HG02938 (cell line): ENCODE results near the gene NLK.
"Not testable (repeated sequence)": the region's sequence is repeated elsewhere in the genome, so short reads cannot be mapped to it uniquely, and the experiment has no call there.

Source experiments
- ATAC-seq: cut with Tn5 transposase; IDR thresholded peaks from one replicate; pipeline ENCODE4 v1.9.1; 2021; ENCODE audit warnings: mild to moderate bottlenecking, moderate library complexity; ENCODE audit not compliant: unreplicated experiment

The NLK gene

DNA sequence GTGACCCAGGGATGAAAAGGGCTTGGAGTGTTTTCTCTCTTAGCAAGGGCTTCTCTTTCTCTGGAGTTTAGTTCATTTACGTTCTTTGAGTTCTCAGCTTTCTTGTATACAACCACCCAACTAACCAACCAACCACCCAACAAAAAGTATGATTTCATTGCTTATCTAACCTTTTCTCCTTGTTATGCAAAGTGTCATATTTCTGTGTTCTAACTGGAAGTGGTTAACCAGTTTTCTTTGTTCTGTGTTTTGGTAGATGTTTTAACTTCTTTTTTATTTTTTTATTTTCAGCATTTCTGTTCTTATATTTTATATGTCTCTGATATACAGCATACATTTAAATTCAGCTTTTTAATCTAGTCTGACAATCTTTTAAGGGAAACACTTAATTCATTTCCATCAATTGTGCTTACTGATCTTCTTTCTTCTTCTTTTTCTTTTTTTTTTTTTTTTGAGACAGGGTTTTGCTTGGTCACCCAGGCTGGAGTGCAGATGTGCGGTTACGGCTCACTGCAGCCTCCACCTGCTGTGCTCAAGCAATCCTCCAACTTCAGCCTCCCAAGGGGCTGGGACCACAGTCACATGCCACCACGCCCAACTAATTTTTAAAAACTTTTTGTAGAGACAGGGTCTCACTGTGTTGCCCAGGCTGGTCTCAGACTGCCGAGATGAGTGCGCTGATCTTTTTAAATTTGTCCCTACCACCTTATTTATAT lies 29.6 kb downstream of the NLK start:
- ATAC-seq: no peak

DNA sequence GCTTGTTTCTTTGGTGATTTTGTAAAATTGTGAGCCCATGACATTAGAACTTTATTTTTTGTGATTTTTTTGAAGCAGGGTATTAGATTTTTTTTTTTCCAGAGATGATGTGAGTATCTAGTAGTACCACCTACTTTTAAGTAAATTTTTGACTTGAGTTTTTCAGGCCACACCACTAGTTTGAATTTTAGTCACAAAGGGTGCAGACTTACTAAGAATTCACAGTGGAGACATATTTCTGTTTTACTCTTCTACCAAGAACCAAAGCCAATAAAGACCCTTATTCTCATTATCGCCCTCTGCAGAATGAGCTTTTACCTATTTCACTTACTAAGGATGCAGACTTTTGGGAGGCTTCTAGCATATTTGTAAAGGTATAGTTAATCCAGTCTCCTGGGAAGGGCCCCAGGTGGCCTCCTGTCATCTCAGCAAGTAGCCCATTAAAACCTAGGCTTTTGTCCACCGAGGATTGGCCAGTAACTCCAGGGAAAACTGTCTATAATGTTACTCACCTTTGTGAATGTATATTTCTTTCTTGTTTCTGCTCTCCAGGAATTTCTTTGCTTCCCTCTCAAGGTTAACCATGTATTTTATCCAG lies 30.6 kb downstream of the NLK start:
- no peak for ATAC-seq

DNA sequence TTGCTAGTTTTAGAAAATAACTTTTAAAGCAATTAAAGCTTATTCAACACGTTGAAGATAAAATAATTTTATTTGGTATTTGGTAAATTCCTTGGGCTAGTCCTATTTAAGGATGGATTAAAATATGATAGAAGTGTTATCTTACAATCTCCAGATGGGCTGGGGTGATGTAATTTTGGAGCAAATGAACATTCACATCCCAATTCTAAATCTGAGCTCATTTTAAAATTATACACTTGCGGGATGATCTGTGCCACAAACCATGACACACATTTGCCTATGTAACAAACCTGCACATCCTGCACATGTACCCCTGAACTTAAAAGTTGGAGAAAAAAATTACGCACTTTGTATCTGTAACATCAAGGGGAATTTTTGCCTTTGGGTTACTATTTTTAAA lies 31.5 kb downstream of the NLK start:
- no peak for ATAC-seq

DNA sequence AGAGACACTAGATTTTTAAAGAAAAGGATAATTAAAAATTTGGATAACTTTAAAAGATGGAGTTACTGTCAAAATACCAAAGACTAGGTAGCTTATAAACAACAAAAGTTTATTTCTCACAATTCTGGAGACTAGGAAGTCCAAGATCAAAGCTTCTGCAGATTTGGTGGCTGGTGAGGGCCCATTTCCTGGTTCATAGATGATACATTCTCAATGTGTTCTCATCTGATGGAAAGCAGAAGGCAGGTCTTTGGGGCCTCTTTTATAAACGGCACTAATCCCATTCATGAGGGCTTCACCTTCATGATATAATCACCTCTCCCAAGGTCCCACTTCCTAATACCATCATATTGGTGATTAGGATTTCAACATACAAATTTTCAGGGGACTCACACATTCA lies 33.7 kb downstream of the NLK start:
- ATAC-seq: no peak

DNA sequence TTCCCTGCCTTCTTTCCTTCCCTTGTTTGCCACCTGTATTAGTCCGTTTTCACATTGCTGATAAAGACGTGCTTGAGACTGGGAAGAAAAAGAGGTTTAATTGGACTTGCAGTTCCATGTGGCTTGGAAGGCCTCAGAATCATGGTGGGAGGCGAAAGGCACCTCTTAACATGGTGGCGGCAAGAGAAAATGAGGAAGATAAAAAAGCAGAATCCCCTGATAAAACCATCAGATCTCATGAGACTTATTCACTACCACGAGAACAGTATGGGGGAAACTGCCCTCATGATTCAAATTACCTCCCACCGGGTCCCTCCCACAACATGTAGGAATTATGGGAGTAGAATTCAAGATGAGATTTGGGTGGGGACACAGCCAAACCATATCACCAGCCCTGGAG lies 34.7 kb downstream of the NLK start:
- not testable (repeated sequence) for ATAC-seq

DNA sequence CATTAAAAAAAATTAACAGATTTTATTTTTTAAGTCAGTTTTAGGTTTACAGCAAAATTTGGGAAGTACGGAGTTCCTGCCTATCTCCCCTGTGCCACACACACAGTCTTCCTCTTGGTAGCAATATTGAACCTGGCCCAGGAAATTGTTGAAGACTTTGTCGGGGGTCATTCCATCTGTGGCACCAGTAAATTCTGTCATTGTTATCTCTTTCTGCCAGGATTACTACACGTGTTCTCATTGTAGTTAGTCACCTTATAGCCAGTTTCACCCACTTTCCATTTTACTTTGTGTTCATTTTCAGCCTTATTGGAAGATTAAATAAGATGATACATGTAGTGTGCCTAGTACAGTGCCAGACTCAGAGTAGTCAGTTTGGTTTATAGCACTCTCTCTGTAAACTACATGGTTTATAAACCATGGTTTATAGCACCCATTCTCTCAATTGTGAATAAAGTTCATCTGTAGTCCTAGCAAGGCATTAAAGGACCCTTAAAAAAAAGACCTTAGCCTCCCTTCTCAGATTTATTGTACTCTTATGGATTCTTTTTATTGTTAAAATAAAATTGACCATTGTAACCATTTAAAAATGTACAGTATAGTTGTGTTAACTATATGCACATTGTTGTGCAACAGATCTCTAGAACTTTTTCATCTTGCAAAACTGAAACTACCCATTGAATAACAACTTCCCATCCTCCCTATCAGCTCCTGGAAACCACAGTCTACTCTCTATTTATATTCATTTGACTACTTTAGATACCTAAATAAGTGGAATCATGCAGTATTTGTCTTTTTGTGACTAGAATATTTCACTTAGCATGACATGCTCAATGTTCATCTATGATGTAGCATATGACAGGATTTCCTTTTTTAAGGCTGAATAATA lies 36.1 kb downstream of the NLK start:
- ATAC-seq: no peak

DNA sequence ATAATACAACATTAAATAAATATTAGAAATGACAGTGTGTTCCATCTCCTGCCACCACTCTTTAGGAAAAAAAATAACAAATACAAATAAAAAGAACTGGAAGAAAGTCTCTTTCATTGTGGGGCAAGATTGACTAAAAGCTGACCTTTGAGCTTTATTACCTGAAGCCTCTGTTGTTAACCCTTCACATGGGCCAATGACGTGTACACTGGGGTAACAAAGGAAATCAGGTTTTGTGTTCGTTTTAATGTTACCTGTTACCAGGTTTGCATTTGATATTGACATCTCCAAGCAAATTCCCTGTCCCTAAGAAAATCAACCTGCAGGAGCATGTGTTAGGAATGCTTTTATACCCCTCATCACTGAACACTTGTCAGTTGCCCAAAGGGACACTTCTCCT lies 39.0 kb downstream of the NLK start:
- ATAC-seq: no peak

DNA sequence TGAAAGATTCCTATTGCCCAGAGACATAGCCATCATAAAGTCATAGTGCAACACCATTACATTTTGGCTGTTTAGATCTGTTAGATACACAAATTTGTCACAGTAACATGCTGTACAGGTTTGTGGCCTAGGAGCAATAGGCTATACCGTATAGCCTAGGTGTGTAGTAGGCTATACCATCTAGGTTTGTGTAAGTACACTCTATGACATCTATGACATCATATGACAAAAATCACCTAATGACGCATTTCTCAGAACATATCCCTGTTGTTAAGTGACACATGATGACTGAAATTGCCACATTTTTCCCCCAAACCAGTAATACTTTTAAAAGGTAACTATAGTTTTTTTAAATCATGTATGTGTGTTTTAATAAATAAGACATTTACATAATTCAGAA lies 43.3 kb downstream of the NLK start:
- ATAC-seq: no peak

DNA sequence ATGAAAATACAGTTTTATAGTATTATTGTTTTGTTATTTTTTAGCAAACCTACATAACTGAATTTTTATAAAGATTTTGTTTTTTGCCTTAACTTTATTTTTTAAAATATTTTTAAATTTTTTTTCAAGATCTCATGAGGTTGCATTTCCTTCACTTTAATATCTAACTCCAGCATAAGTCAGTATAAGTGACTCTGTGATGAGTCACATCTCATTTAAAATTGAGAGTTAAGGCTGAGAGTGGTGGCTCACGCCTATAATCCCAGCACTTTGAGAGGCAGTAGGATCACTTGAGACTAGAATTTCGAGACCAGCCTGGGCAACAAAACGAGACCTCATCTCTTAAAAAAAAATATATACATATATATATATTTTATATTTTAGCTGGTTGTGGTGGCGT lies 44.0 kb downstream of the NLK start:
- ATAC-seq: no peak

DNA sequence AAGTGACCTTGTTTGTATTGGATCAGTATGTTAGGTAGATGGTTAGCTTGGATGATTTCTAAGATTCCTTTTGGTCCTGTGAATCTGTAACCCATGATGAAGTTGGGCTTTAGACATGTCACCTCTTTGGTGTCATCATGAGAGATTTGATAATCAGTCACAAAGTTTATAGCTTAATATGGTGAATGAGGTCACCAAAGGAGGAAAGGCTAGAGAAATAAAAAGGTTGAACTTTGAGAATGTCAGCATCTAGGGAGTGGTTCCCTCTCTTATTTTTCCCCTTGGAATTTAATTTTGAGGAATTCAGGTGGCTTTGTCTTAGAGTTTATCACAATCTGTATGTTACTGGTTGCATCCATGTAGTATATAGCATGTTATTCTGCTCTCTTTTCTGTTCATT lies 45.3 kb downstream of the NLK start:
- ATAC-seq: no peak

DNA sequence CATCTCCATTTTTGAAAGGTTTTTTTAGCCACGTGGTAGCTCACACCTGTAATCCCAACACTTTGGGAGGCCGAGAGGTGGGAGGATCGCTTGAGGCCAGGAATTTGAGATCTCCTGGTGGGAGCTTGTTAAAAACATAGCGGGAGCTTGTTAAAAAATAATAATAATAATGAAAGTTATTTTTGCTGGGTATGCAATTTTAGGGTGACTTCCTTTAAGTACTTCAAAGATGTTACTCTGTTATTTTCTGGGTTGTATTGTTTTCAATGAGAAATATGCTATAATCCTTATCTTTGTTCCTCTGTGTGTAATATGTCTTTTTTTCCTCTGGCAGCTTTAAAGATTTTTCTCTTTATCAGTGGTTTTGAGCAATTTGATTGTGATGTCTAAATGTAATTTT lies 48.1 kb downstream of the NLK start:
- ATAC-seq: no peak

DNA sequence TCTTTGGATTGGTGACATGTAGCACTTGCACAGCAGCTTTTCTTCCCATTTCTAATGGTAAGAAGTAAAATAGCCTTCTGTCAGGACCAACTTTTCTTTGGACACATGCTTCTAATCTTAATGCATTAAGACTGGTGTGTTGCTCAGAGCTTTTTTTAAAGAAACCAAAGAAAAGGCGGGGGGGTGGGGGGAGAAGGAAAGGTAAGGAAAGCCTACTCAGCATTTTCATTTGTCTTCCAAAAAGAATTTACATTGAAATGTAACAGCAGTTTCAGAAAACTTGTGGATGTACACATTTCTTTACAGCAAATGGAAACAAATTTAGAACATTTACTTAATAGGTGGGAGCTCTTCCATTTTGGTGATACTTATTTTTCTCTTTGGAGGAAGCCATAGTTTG lies 49.6 kb downstream of the NLK start:
- ATAC-seq: no peak

DNA sequence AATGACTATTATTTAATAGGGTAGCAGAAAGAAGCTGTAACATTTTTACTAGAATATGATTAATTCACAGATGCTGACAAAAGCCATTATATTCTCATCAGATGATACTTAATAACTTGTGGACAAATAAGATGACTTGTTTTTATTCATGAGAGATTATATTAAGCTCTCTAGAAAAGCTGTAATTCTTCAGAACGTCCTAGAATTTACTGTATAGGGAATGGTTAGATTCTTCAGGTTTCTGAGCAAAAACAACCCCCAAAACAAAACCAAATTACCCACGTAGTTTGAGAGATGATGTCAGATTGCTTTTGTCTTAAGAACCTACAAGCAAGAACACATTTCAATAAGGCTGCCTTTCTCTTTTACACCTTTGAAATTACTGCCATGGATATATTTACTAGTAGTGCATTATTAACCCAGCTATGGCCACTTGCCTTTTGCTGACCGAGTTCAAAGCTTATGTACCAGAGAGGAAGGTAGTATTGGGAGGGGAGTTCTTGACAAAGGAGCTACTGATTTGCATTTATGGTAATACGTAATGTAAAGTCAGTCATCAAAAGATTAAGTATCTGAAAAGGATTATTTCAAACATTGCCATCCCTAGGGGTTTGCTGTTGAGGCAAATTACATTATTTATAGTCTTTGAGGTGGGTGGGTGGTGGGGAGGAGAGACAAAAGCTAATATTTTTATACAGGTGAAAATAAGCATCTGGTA lies 51.7 kb downstream of the NLK start:
- no peak for ATAC-seq

DNA sequence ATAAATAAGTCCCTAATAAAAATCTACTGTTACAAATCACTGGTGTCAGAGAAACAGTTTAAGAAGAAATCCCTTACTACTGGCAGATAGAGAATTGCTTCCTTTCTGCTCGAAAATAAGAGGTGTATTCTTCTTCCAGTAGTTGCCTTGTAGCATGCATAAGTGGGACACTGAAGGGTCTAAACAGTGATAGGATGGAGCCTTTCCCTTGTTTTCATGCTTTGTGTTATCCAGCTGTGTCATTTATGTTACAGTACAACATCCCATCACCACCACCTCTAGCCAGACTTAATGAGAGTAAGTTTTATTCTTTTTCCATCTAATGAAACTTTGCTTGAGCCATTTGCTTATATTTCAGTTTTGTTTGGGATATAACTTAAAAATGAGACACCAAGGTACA lies 54.3 kb downstream of the NLK start:
- ATAC-seq: no peak

DNA sequence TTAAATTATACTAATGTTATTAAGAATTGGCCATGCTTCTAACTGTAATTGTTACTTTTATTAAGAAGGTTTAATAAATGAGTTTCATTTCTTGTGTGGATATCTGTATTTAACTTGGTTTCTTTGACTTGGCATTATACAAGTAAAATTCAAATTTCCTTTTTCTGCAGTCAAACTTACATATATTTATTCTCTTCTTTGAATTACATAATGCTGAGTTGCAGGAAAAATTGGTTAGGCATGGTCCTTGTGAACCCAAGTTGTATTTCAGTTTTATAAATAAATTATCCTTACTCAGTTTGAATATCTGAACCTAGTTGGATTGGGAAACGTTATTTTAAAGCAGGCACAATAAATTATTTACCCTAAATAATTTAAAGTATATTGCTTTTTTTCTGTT lies 54.8 kb downstream of the NLK start:
- ATAC-seq: no peak

DNA sequence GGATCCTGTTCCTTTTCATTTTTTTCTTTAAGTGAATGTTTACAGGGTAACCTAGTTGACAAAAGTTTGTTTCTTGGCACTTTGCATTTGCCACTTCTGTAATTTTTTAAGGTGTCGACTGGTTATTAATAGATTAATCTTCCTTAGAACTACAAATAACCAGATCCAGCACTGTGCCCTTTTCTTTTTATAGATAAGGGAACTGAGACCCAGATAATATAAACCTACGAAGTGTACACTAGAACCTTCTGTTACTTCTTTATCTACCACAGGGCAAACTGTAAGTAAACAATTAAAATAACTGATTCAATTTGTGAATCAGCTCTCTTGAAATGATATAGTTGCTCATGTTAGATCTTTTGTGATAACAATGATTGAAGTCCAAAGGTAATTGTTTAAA lies 55.4 kb downstream of the NLK start:
- ATAC-seq: peak; percentile 52

DNA sequence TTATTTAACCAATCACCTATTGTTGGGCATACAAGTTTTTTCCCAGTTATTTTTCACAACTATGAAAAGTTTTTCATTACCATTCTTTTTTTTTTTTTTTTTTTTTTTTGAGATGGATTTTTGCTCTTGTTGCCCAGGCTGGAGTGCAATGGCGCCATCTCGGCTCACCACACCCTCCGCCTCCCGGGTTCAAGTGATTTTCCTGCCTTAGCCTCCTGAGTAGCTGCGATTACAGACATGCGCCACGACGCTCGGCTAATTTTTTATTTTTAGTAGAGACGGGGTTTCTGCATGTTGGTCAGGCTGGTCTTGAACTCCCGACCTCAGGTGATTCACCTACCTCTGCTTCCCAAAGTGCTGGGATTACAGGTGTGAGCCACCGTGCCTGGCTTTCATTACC lies 56.1 kb downstream of the NLK start:
- not testable (repeated sequence) for ATAC-seq

DNA sequence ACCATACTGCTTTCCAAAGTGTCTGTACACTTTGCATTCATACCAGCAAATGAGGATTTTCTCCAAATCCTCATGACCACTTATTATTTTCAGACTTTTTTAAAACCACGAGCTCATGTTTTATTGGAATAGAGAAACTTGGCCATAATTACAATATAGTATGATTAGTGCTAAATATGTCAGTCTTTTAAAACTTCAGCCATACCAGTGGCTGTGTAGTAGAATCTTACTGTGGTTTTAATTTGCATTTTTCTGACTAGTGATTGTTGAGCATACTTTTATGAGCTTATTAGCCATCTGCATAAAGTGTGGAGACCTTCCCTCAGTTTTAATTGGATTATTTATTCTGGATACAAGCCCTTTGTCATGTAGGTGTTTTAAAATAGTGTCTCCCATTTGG lies 57.8 kb downstream of the NLK start:
- ATAC-seq: no peak

DNA sequence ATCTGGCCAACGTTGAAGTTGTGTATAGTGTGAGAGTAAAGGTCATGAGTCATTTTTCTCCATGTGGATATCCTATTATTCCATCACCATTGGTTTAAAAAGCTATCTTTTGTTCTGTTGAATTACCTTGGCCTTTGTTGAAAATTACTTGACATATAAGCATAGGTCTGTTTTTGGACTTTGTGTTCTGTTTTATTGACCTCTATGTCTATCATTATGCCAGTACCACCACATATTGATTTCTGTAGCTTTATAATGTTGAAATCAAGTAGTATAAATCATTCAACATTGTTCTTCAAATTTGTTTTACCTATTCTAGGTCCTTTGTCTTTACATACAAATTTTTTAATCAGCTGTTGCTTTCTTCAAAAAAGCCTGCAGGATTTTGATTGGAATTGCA lies 58.5 kb downstream of the NLK start:
- no peak for ATAC-seq

DNA sequence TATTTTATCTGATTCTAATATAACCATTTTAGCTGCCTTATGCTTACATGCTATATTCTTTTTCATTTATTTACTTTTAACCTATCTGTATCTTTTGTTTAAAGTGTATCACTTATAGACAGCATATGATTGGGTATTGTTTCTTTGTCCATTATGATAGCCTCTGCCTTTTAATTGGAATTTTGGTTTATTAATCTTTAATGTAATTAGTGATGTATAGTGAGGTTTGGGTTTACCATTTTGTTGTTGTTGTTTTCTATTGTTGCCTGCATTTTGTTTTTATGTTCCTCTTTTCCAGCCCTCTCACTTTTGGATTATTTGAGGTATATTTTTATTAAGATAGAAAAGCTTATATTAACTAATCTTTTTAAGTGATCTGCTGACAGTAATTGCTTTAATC lies 59.4 kb downstream of the NLK start:
- no peak for ATAC-seq

DNA sequence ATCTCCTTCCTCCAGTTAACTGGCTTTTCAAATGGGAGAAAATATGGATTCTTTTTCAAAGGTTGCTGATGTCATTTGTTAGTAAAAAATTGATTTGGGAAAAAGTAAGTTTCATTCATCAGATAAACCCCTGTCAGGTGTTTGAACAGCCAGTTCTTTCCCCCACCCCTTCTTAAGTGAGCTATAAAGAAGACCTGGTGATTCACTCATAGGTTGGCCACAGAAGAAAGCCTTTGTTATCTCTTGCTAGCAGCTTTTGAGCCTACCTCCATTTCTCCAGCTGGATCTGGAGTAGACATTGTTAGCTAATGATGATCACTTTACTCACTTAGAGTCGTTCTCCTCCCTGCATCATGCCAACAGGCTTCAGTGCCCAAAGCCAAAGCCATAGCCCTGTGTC lies 63.0 kb downstream of the NLK start:
- ATAC-seq: no peak
